SH-SY5Y (cell line): ENCODE results near the gene MTR.

Experiments used
- GATA2 ChIP-seq: IDR thresholded peaks from 2 replicates; pipeline ENCODE4 v1.6.1; 2011; ENCODE audit warnings: mild to moderate bottlenecking, low read depth, low read length
- GATA3 ChIP-seq: IDR thresholded peaks from 2 replicates; pipeline ENCODE4 v1.6.1; 2011; ENCODE audit warnings: low read depth, mild to moderate bottlenecking, low read length, moderate library complexity

GRCh38 chr1:236746785-236747184 is 48.3 kb upstream of the MTR start:
- TF ChIP-seq GATA2 (no peak), GATA3 (no peak)
